Measurements from ENCODE around the gene CTLA4. TPM values are rescaled to one million over a fixed set of nuclear protein-coding genes. Genes with fewer than 3 reads are reported as not detected.

Gene CTLA4
- total RNA-seq, 2 experiments from 2014 or later = 28.7 to 30.7 TPM

- H3K4me3 Mint-ChIP-seq = no peak overlapping the region
- H3K27ac Mint-ChIP-seq = no peak overlapping the region
- H3K9me3 Mint-ChIP-seq = no peaks in the 10 kb centered on the region
- H3K27me3 Mint-ChIP-seq = peaks cover 2% of the 10 kb centered on the region
- no peaks in the 10 kb centered on the region for H3K36me3 Mint-ChIP-seq (ENCODE audit: low read depth)
- ATAC-seq = no peak
- DNase-seq = no peak
- intact Hi-C loops (cut with micrococcal nuclease) = loop anchor here (5.0 kb wide), 1 partner anchor 437 kb away; no protein-coding TSS in a partner anchor
- peaks cover 24% of the 10 kb centered on the region for H3K4me1 Mint-ChIP-seq (ENCODE audit: low read depth)
- POLR2A ChIA-PET = interaction anchor here (0.6 kb wide), 1 partner anchor 31 kb away, joined by 4 read pairs; no protein-coding TSS in a partner anchor
- TF ChIP-seq CTCF (IDR thresholded peaks at IDR 0.05) = no peak
- CTCF ChIA-PET = interaction anchor here (1.2 to 1.7 kb wide), 3 partner anchors 9 to 80 kb away, joined by 3 to 13 read pairs (median 4); no protein-coding TSS in a partner anchor
Measured at GRCh38 chr2:203918839-203919238, 51.3 kb downstream of the CTLA4 start.

Other genes starting within 250 kb of the CTLA4 start
- 10 to 100 TPM; 94.2 to 97.3 TPM for gene CD28, start 161.1 kb upstream of the CTLA4 start, total RNA-seq
- gene ICOS, start 69.0 kb downstream of the CTLA4 start, total RNA-seq = 10 to 100 TPM; 55.0 to 55.6 TPM